HG02870 (cell line): Measurements from ENCODE around the gene CCDC142.

Experiments used
- ATAC-seq: cut with Tn5 transposase; IDR thresholded peaks from one replicate; pipeline ENCODE4 v1.9.1; 2021; ENCODE audit warnings: mild to moderate bottlenecking, moderate library complexity; ENCODE audit not compliant: unreplicated experiment

CCDC142 gene

DNA sequence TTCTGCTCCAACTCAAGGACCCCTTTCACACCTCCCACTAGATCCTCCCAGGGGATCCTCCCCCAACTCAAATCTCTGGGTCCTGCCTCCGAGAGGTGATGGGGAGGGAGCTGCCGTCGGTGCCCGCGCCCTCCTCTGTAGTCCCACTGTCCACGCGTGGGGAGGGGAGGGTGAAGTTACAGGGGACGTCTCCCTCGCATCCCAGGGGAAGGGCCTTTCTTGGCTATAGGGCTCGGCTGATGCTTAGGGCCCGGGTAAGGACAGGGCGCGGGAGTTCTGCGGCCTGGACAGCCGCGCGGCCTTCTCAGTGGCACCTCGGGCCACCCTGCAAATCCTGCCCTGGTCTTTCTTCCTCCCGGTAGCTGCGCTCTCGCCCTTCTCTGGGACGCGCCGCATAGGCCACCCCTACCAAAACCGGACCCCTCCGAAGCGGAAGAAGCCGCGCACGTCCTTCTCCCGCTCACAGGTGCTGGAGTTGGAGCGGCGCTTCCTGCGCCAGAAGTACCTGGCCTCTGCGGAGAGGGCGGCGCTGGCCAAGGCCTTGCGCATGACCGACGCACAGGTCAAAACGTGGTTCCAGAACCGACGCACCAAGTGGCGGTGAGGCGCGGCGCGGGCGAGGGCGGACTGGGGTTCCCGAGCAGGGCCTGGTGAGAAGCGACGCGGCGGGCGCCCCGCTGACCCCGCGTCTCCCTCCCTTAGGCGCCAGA lies 32.6 kb upstream of the CCDC142 start:
- ATAC-seq, result no peak

DNA sequence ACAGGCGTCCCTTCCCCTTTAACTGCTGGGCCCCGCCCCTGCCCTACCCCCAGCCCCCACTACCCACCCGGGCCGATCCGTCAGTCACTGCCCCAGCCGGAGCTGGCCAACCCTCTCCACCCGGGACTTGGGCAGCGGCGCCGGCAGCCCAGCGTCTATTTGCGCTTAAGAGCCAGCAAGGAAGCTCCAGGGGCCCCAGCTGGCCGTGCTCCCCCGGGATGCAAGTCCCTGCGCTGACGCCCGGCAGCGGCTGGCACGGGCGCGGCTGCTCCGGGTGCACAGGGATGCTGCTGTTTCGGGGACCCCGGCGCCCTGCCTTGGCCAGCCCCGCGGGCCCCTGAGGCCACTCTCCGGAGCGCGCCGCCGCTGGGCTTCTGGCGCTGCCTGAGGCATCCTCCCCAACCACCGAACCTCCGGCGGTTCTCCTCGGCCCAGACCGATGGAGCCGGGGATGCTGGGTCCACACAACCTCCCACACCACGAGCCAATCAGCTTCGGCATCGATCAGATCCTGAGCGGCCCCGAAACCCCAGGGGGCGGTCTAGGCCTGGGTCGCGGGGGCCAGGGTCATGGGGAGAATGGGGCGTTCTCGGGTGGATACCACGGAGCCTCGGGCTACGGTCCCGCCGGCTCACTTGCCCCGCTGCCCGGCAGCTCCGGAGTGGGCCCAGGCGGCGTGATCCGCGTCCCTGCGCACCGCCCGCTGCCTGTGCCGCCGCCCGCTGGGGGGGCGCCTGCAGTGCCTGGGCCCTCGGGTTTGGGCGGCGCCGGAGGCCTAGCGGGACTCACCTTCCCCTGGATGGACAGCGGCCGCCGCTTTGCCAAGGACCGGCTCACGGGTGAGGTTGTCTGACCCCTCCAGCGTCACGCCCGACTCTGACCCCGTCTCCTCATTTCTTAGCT lies 31.8 kb upstream of the CCDC142 start, which contains the start of gene TLX2:
Gene TLX2, plus strand, starts transcription at position 83 of the 903 bp plus-strand sequence. Its CDS starts 357 bp downstream, at position 440.
- no peak for ATAC-seq

DNA sequence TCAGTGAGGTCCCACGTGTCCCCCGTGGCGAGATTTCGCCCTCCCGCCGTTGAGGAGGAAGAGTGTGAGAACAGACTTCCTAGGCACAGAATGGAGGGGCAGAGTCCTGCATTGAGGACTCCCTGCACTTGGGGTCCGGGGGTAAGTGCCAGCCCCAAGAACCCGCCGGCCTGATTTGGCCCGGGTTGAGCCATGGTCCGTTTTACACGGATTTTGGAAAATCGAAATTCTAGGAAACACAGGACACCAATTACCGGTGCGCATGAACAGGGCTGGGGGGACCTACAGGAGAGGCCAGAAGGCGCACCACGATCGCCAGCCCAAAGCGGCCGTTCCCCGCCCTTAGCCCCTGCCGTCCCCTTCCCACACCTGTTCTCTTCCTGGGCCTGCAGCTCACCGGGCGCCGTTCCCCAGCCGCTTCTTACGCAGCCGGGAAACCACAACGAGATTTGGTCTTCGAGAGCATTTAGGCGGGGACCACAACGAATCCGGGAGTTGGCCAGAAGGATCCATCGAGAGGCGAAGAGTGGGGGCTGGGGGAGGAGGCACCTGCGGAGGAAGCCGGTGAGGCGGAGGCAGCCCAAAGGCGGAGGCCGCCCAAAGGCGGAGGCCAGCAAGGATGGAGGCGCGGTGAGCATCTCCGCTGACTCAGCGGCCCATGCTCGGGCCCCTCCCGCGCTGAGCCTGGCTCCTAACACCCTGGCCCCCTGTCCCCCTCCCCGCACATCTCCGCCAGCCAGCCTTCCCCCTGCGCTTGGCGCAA lies 31.0 kb upstream of the CCDC142 start:
- ATAC-seq, result no peak

DNA sequence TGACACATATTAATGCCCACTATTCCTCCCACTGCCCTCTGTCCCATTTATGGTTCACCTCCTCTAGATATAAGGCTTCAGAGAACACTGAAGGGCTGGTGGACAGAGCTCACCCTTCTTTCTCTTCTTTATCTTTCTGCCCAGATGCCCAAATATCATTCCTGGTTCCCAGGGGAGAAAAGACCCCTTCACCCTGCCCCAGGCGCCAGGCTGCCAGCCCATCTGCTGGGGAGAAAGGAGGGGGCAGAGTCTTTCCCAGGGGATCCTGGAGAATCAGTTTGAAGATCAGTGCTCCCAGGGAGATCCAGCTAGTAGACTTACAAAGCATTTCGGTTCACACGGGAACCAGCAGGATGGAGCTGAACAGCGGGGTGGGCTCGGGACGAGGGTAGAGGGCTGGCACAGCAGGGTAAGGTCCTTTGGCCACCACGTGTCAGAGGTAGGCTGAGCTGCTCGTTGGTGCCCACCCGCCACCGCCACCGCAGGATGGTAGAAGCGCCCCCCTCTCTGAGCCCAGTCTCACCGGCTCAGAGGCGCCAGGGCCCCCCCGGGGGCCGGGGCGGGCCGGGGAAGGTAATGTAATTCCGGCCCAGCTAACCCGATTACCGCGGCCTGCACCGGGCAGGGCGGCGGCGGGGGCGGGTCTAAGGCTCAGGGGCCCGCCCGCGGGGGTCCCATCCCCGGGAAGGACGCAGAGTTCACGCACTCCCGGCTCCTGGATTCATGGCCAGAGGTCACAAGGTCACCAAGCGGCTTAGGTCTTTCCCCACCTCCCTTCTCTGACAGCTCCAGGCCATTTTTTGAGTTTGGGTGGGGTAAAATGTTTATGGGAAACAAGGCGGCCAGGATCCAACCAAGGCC lies 30.2 kb upstream of the CCDC142 start:
- no peak for ATAC-seq

DNA sequence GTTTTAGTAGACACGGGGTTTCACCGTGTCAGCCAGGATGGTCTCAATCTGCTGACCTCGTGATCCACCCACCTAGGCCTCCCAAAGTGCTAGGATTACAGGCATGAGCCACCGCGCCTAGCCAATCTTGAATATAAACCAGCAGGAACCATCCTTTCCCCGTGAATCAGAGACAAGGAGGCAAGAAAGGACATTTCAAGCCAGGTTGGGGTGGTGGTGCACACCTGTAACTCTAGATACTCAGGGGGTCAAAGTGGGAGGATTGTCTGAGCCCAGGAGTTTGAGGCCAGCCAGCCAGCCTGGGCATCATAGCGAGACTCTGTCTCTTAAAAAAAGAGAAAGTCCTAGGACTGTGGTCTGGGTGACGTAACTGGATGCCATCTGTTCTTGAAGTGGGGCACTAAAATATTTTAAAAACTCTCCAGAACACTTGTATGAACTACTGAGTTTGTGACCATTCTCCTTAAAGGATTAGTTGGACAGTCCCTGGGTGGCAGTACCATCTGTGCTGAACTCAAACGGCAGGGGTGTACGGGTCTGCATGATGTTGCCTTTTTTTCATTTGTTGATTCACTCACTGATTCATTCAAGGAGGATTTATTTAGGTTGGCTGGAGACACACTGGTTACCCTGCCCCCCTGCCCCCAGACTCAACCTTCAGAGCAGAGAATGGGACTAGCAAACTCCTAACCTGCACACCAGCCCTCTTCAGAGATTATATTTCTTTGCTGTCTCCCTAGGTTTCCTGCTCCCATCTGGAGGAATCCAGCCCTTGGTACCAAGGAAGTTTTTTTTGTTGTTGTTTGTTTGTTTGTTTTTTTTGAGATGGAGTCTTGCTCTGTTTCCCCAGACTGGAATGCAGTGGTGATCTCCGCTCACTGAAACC lies 28.5 kb upstream of the CCDC142 start:
- no peak for ATAC-seq

DNA sequence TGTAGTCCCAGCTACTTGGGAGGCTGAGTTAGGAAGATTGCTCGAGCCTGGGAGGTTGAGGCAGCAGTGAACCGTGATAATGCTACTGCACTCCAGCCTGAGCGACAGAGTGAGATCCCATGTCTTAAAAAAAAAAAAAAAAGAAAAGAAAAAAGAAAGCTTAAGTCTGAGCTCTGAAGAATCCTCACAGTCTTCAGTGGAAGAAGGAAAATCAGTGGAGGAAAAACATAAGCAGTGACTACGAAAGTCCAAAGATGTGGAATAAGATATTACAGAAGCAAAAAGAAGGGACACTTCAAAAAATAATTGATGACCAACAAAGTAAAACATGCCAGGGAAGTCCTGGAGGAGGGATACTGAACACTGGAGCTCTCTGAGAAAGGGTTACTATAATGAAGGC lies 27.5 kb upstream of the CCDC142 start:
- ATAC-seq, result no peak

DNA sequence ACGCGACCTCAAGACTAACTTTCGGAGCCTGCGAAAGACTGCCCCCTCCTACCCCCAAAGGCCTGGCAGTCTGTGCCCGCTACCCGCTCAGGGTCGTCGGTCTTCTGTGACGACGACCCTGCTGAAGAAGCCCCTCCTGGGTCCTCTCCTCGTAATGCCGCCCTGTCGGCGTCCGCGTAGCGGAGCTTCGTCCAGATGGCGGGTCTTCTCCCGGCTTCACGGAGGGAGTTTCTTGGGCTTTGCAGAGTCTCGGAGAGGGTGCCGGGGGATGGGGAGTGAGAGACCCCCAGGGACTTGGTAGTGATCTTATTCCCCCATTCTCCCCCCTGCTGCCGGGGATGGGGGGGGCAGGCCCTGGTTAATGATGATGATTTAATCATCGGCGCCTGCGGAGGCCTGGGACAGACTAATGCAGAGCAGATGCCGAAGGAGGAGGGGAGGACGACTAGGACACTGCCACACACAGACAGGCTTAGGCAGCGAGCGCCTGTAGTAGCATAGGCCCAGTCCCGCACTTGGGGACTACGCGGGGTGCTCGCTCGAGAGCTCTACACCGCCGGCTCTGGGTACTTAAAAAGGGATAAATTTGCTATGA lies 25.2 kb upstream of the CCDC142 start:
- ATAC-seq, result peak; percentile 3

DNA sequence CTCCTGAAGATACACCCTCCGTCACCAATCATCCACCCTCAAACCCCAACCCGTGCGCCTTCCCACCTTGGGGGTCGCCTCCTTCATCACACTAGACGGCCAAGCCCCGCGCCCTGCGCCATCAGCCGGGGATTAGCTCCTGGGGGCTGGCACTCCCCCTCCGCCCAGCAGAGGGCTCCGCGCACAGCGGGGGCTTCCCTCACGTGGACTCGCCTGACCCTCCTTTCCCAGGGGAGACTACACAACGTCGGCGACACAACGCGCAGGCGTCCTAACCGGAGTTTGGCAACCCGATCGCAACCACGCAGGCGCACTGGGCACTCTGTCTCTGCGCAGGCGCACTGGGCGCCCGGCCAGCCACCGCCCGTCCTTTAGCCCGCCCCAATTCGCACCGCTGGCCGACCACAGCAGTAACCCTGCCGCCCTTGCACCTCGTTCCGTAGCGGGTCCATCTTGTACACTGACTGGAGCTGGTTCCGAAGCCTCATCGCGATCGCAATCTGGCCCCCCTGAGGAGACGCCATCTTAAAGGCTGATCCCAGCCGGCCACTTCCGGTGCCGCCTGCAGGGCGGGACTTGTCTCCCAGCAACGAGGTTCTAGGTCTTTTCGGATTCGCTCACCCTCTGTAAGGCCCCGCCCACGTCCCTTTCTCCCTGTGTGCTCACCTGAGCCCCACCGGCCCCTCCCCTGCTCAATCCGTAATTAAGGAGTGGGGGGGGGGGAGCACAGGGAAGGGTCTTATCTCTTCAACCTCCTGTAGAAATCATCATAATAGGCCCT lies 24.5 kb upstream of the CCDC142 start, which contains the start of gene PCGF1:
Gene PCGF1, minus strand, starts transcription at position 551 of the 781 bp plus-strand sequence. Its CDS starts 27 bp downstream, at position 524.
- ATAC-seq, result peak; percentile 90

DNA sequence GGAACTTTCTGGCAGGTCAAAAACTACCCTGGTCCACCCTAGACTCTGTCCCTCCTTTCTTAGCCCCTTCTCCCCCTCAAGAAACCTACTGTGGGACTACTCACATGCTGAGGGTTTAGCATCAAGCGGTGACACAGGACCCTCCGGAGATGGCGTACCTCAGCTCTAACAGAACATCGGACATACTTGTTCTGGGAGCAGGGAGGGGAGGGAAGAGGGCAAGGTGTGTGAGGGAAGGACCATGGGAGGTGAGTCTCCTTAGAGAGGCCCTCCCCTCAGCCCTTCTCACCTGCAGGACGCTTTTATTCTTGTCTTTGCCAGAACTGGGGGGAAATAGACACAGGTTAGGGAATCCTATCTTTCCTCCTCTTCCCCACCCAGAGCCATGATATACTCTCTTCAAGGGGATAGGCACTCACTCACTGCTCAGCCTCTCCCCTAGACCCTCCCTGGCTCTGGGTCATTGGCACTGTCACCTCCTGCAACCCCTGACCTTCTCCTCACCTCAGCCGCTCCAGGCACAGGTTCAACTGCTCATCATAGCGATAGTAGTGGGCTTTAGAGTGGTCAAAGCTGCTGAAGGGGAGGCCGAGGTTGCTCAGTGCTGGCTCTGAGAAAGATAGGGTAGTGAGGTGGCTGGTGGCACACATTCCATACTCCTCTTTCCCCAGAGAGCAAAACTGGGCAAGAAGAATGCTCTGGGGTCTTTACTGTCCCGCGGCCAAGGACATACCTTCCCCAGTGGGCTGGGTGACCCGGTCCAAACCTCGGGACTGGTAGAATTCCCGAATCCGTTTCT lies 22.8 kb upstream of the CCDC142 start:
- no peak for ATAC-seq

DNA sequence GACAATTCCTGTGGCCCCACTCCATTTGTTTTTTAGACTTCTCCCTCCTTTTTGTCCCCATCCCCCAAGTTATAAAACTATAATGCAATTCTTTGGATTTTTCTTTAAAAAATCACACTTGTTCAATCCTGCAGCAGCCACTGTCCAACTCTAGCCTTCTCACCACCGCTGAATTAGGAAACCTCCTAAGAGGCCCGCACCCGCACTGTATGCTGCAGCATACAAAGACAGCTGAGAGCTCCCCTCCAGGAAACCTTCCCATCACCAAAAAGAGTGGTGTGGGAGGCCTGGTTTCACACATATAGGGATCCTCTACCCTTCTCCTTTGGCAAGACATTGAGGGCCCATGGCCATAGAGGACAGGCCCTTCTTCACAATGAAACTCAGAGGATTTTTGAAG lies 21.8 kb upstream of the CCDC142 start:
- no peak for ATAC-seq

DNA sequence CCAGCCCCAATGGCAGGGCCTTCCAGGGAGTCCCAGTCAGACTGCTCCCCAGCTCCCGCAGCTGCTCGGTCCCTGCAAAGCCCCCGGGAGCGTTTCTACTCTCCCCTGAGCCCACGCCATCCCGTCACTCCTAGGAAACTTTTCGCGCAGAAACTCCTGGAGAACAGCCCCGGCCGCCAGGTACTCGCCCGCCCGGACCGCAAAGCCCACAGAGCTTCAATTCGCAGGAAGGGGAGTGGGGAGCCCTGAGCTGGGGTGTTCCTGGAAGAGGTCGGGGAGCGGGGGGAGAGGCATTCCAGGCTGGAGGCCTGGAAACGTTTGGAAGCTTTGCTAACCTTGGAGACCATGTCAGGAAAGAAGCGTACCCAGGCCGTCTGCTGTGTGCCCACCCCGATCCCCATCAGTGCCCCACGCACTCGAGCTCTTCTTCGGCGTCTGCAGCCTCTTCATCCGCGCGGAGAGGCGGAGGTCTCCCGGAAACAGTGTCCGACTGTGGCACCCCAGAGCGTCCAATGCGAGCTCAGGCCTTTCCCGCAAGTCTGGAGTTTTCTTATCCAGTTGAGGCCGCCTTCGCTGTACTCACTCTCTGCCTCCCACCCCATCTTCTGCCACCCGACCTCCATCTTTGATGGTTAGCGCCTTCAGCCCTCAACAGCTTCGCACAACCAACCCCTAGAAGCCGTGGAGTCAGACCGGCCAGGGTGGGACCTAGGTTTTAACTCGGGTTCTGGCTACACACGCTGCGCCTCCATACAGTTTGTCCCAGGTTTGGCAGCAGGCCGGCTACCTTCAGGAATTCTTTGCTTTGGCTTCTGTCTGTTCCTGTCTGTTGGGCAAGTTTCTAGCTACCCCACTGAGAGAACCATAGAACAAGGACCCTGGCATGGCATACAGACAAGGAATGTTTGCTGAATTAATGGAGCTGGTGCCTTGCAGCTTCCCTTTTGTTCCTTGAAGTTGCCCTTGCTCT lies 21.0 kb upstream of the CCDC142 start:
- ATAC-seq, result no peak

DNA sequence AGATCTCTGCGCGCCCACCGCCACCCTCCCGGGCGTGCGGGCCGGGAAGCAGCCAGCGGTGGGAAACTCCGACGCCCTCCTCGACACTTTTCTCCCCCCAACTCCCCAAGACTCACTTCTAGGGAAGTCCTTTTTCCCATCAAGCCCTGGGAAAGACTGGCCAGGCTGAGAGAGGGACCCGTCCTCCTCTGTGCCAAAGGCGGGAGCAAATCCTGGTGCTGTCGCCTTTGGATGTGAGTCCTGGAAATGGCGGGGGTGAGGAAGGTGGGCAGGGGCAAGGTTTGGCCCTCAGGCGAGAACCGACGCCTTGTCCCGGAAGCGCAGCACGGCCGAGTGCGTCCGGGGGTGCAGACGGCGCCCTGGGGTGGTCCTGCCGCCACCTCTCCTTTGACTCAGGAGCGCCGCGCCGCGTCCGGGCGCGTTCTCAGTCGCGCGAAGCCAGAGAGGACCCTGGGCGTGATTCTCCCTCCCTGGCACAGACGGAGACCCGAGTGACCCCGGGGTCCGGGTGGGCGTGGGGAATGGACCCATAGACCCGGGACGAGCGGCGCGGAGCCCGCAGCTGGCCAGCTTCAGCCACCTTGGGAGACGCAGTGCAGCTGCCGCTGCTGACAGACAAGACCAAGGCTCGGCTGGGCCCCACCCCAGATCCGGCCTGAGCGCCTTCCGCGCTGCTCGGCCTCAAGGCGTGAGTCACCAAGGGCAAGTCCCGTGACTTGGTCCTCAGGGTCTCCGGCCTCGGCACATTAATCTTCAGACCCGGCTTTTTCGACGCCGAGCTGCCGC lies 20.1 kb upstream of the CCDC142 start:
- peak; percentile 28 for ATAC-seq

DNA sequence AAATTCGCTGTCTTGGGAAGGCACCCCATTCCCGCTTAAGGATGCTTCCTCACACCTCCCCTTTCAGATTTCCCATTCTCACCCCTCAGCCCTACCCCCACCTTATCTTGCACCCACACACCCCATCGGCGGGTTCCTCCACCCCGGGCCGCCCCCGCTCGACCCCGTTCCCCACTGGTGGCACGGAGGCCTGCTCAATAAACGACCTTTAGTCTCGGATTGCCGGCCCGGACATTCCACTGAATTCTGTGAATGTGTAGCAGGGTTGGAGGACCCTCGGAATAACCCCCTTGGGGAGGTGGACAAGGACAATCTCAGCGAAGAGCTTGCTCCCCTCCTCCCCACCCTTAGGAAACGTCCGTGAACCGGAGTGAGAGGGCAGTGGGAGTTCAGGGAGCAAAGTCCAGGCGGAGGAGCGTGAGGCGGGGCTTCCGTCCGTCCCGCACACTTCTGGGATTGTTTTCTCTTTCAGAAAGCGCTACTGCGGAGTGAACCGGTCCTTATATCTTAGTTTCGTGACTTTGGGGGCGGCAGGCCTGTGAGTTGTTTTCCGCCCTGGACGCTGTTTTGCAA lies 19.4 kb upstream of the CCDC142 start:
- ATAC-seq, result no peak

DNA sequence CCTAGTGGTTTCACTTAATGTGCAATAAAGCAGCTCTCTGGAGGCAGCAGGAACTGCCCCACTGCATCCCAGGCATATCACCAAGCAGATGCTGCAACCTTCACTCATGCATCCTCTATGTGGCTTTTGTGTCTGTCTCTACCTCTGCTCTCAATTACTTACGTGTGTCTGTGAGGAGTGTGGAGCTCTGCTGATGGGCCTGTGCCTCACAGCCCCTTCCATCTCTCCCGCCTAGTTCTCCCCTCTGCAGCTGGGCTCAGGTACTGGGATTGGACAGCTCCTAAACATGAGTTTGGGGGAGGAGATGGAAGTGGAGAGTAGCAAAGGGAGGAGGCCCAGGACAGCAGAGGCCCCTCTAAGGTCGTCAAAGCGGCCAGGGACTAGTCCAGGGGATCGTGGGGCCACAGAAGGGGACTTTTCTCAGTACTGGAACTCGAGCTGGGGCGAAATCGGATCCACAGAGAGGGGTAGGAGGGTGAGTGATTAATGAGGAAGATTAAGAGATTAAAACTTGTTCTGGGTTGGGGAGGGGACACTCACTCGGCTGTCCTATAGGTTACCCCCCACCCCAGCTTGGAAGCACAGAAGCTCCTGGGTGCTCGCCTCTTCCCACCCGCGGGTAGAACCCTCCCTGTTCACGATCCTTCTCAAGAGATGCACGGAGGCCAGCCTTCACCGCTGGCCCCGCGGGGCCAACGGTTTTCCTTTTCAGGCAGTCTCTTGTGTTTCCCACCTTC lies 18.7 kb upstream of the CCDC142 start:
- ATAC-seq, result no peak
